Esophagus squamous epithelium (tissue), 4 donors: ENCODE data around the gene ZNRF1.

ENCODE experiments used
- CTCF ChIP-seq, 6 experiments: fragments of 450-650 bp in 4 of 6; fragments of 200-600 bp in 2 of 6; sonication (generic) in 2 of 6; IDR thresholded peaks; one replicate each; pipeline ENCODE4 v1.5.1; 2016 to 2019; ENCODE audit warnings: antibody characterized with exemption in 6 of 6, mild to moderate bottlenecking in 4 of 6, moderate library complexity in 4 of 6
- POLR2A ChIP-seq, 4 donors: fragments of 450-650 bp; IDR thresholded peaks; one replicate each; pipeline ENCODE4 v1.6.1; 2017; ENCODE audit warnings: antibody characterized with exemption in 4 of 4, mild to moderate bottlenecking in 4 of 4, moderate library complexity in 3 of 4

- TF ChIP-seq CTCF (IDR thresholded peaks at IDR 0.05): no peak
- TF ChIP-seq POLR2A (IDR thresholded peaks at IDR 0.05): no peak
These were observed 123.2 kb downstream of the ZNRF1 start for GRCh38 chr16:75121949-75122568.
